ENCODE data around the gene TMEM145. TPM values are rescaled to one million over a fixed set of nuclear protein-coding genes. Genes with fewer than 3 reads are reported as not detected.

TMEM145 gene
- total and polyA plus RNA-seq, 5 donors from 2014 or later: not detected

DNA sequence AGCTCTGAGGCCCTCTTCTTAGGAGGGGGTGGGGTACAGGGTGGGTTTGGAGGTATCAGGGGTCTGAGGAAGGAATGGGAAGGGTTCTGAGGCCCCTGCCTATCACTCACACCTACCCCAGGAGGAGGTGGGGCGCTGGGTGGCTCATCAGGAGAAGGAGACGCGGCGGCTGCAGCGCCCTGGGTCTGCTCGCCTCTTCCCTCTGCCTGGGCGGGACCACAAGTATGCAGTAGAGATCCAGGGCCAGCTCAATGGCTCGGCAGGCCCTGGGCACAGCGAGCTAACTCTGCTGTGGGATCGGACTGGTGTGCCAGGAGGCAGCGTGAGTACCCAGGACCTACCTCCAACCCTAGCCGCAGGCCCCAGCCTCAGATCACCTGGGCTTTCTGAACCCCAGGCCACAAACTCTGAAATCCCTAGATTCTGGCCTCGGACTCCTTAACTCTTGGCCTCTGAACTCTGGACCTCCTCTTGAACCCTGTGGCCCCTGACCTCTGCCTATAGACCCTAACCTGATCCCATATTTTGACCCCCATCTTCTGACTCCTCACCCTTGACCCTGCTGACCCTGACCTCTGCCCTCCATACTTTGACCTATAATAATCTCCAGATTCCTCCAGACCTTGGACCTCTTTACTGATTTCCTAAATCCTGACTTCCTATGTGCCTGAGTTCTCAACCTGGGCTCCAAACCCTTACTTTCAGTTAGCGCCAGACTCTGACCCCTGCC is 36.4 kb downstream of the TMEM145 start:
- no peak overlapping the region for H3K27ac ChIP-seq (ENCODE audit: insufficient read depth, low read length, poor library complexity, severe bottlenecking)
- H3K4me1 ChIP-seq (ENCODE audit: control insufficient read depth, insufficient read depth, low read length, poor library complexity, severe bottlenecking): no peaks in the 10 kb centered on the region
- Mint-ChIP-seq H3K9me3 (no peaks in the 10 kb centered on the region), H3K36me3 (peaks cover 21% of the 10 kb centered on the region), H3K4me1 (peaks cover 0 to 6% (median 0%) of the 10 kb centered on the region in 4 donors), H3K4me3 (no peak overlapping the region), H3K27me3 (no peaks in the 10 kb centered on the region), H3K27ac (peak overlapping the region in 1 of 3 donors; percentile 61)
- H3K9me3 ChIP-seq (ENCODE audit: control insufficient read depth in 2 of 2, low read length in 2 of 2): no peaks in the 10 kb centered on the region
- H3K4me3 ChIP-seq (ENCODE audit: low read depth, low read length): no peak overlapping the region
- H3K27me3 ChIP-seq (ENCODE audit: control insufficient read depth, insufficient read depth, low read length): no peaks in the 10 kb centered on the region
- no peaks in the 10 kb centered on the region for H3K36me3 ChIP-seq (ENCODE audit: control insufficient read depth, insufficient read depth, low read length)
- DNase-seq: no peak
- no peak for ATAC-seq (ENCODE audit: low read depth in 2 of 2)

DNA sequence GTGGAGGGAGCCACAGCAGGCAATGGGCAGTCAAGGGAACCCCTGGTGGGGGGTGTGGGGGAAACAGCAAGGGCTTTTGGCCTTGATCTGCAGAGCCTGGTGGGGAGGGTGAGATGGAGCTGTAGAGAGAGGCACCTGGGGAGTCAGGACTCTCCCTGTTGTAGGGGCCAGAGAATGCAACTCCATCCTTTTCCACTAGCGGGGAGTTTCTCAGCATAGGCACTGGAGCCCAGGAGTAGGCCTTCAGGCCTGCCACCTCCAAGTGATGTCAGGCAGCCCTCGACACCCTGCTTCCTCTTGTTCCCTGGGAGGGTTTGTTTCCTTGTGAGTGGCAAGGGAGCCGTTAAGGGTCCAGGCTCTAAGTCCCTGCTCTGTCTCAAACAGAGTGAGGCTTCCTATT is 37.3 kb downstream of the TMEM145 start:
- ATAC-seq (ENCODE audit: low read depth in 2 of 2) (no peak), DNase-seq (no peak)
- H3K4me1 Mint-ChIP-seq: peaks cover 0 to 6% (median 0%) of the 10 kb centered on the region in 4 donors
- H3K27me3 Mint-ChIP-seq: no peaks in the 10 kb centered on the region
- no peak overlapping the region for H3K4me3 ChIP-seq (ENCODE audit: low read depth, low read length)
- H3K4me1 ChIP-seq (ENCODE audit: control insufficient read depth, insufficient read depth, low read length, poor library complexity, severe bottlenecking): no peaks in the 10 kb centered on the region
- peaks cover 13% of the 10 kb centered on the region for H3K36me3 Mint-ChIP-seq
- H3K9me3 ChIP-seq (ENCODE audit: control insufficient read depth in 2 of 2, low read length in 2 of 2): no peaks in the 10 kb centered on the region
- H3K27ac ChIP-seq (ENCODE audit: insufficient read depth, low read length, poor library complexity, severe bottlenecking): no peak overlapping the region
- H3K4me3 Mint-ChIP-seq: no peak overlapping the region
- H3K27ac Mint-ChIP-seq: no peak overlapping the region
- H3K9me3 Mint-ChIP-seq: no peaks in the 10 kb centered on the region
- no peaks in the 10 kb centered on the region for H3K27me3 ChIP-seq (ENCODE audit: control insufficient read depth, insufficient read depth, low read length)
- no peaks in the 10 kb centered on the region for H3K36me3 ChIP-seq (ENCODE audit: control insufficient read depth, insufficient read depth, low read length)

DNA sequence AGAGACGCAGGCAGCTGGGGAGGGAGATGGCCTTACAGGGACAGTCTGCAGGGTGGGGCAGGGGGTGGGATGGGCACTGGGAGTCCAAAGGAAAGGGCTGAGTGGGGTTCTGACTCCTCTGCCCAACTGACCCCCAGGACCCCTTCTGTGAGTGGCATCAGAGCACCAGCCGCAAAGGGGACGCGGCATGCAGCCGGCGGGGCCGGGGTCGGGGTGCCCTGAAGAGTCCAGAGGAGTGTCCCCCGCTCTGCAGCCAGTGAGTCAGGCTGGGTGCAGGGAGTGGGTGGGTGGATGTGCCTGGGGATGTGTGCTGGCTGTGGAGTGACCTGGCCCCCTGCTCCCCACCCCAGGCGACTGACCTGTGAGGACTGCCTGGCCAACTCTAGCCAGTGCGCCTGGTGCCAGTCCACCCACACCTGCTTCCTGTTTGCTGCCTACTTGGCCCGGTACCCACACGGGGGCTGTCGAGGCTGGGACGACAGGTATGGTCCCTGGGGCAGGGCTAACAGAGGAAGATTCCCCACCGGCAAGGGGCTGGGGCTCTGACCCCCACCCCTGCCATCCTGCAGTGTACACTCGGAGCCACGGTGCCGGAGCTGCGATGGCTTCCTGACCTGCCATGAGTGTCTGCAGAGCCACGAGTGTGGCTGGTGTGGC is 38.1 kb downstream of the TMEM145 start:
- Mint-ChIP-seq H3K27ac (no peak overlapping the region), H3K27me3 (no peaks in the 10 kb centered on the region), H3K4me3 (no peak overlapping the region), H3K36me3 (peaks cover 12% of the 10 kb centered on the region), H3K9me3 (no peaks in the 10 kb centered on the region), H3K4me1 (peaks cover 0 to 6% (median 0%) of the 10 kb centered on the region in 4 donors)
- H3K27me3 ChIP-seq (ENCODE audit: control insufficient read depth, insufficient read depth, low read length): no peaks in the 10 kb centered on the region
- ATAC-seq (ENCODE audit: low read depth in 2 of 2): no peak
- no peak overlapping the region for H3K27ac ChIP-seq (ENCODE audit: insufficient read depth, low read length, poor library complexity, severe bottlenecking)
- no peaks in the 10 kb centered on the region for H3K36me3 ChIP-seq (ENCODE audit: control insufficient read depth, insufficient read depth, low read length)
- no peak for DNase-seq
- H3K9me3 ChIP-seq (ENCODE audit: control insufficient read depth in 2 of 2, low read length in 2 of 2): no peaks in the 10 kb centered on the region
- H3K4me3 ChIP-seq (ENCODE audit: low read depth, low read length): no peak overlapping the region
- H3K4me1 ChIP-seq (ENCODE audit: control insufficient read depth, insufficient read depth, low read length, poor library complexity, severe bottlenecking): no peaks in the 10 kb centered on the region

DNA sequence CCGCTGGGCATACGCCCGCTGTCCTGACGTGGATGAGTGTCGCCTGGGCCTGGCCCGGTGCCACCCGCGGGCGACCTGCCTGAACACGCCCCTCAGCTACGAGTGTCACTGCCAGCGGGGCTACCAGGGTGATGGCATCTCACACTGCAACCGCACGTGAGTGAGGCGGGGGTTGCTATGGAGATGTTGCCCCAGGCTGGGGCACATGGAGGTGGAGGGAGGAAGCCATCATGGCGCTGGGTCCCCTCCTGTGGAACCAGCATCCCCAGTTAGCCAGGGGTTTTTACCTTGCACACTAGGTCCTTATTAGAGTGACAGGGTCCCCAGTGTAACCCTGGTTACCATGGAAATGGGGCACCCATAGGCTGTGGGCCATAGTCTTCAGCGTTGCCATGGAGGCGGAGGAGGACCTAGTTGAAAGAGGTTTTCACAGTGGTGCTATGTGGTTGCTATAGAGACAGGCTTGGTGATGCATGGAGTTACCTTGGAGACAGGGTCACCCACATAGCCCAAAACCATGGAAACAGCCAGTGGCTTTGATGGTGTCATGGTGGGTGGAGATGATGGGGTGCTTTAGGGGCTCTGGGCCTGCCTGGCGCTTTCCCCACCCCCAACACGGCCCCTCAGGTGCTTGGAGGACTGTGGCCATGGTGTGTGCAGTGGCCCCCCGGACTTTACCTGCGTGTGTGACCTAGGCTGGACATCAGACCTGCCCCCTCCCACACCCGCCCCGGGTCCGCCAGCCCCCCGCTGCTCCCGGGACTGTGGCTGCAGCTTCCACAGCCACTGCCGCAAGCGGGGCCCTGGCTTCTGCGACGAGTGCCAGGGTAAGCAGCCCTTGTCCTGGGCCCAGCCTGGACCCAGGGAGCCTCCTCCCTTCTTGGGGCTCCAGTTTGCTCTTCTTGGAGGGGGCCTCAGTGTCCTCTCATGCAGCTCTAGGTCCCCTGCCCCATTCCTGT is 39.5 kb downstream of the TMEM145 start:
- DNase-seq (no peak), ATAC-seq (ENCODE audit: low read depth in 2 of 2) (no peak)
- Mint-ChIP-seq H3K36me3 (peaks cover 12% of the 10 kb centered on the region), H3K27me3 (no peaks in the 10 kb centered on the region), H3K9me3 (no peaks in the 10 kb centered on the region), H3K4me3 (no peak overlapping the region), H3K4me1 (peaks cover 0 to 3% (median 0%) of the 10 kb centered on the region in 4 donors), H3K27ac (no peak overlapping the region)
- no peak overlapping the region for H3K27ac ChIP-seq (ENCODE audit: insufficient read depth, low read length, poor library complexity, severe bottlenecking)
- no peaks in the 10 kb centered on the region for H3K27me3 ChIP-seq (ENCODE audit: control insufficient read depth, insufficient read depth, low read length)
- no peaks in the 10 kb centered on the region for H3K9me3 ChIP-seq (ENCODE audit: control insufficient read depth in 2 of 2, low read length in 2 of 2)
- no peaks in the 10 kb centered on the region for H3K36me3 ChIP-seq (ENCODE audit: control insufficient read depth, insufficient read depth, low read length)
- H3K4me3 ChIP-seq (ENCODE audit: low read depth, low read length): no peak overlapping the region
- no peaks in the 10 kb centered on the region for H3K4me1 ChIP-seq (ENCODE audit: control insufficient read depth, insufficient read depth, low read length, poor library complexity, severe bottlenecking)

DNA sequence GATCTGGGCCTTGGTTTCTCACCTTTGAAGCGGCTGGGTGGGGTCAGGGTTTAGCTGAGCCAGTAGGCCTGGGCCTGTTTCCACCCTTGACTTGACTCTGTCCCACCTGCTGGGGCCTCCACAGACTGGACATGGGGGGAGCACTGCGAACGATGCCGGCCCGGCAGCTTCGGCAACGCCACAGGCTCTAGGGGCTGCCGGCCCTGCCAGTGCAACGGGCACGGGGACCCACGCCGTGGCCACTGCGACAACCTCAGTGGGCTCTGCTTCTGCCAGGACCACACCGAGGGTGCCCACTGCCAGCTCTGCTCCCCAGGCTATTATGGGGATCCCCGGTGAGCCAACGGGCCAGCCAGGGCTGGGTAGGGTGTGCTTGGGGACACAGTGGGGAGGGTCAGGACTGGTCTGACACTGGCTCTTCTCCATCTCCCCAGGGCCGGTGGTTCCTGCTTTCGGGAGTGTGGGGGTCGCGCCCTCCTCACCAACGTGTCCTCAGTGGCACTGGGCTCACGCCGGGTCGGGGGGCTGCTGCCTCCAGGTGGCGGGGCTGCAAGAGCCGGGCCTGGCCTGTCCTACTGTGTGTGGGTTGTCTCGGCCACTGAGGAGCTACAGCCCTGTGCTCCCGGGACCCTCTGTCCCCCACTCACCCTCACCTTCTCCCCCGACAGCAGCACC is 40.4 kb downstream of the TMEM145 start:
- DNase-seq (no peak), ATAC-seq (ENCODE audit: low read depth in 2 of 2) (no peak)
- no peaks in the 10 kb centered on the region for H3K27me3 ChIP-seq (ENCODE audit: control insufficient read depth, insufficient read depth, low read length)
- Mint-ChIP-seq H3K9me3 (no peaks in the 10 kb centered on the region), H3K4me3 (no peak overlapping the region), H3K4me1 (peaks cover 0 to 3% (median 0%) of the 10 kb centered on the region in 4 donors), H3K36me3 (peaks cover 12% of the 10 kb centered on the region), H3K27me3 (no peaks in the 10 kb centered on the region), H3K27ac (peak overlapping the region in 1 of 3 donors; percentile 57)
- H3K9me3 ChIP-seq (ENCODE audit: control insufficient read depth in 2 of 2, low read length in 2 of 2): no peaks in the 10 kb centered on the region
- H3K4me1 ChIP-seq (ENCODE audit: control insufficient read depth, insufficient read depth, low read length, poor library complexity, severe bottlenecking): no peaks in the 10 kb centered on the region
- H3K27ac ChIP-seq (ENCODE audit: insufficient read depth, low read length, poor library complexity, severe bottlenecking): no peak overlapping the region
- H3K4me3 ChIP-seq (ENCODE audit: low read depth, low read length): no peak overlapping the region
- no peaks in the 10 kb centered on the region for H3K36me3 ChIP-seq (ENCODE audit: control insufficient read depth, insufficient read depth, low read length)

DNA sequence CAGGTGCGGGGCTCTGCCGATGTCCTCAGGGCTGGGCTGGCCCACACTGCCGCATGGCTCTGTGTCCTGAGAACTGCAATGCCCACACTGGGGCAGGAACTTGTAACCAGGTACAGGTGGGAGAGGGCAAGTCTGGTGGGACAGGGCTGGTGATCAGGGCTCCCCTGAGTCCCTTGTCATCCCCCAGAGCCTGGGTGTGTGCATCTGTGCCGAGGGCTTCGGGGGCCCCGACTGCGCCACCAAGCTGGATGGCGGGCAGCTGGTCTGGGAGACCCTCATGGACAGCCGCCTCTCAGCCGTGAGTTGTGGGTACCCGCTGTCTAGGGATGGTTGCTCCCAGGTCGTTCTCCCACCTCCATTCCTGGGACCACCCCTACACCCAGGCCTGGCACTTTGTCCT is 42.8 kb downstream of the TMEM145 start:
- no peak overlapping the region for H3K27ac Mint-ChIP-seq
- Histone ChIP-seq H3K27me3 (ENCODE audit: control insufficient read depth, insufficient read depth, low read length) (no peaks in the 10 kb centered on the region), H3K4me3 (ENCODE audit: low read depth, low read length) (no peak overlapping the region), H3K9me3 (ENCODE audit: control insufficient read depth in 2 of 2, low read length in 2 of 2) (no peaks in the 10 kb centered on the region), H3K36me3 (ENCODE audit: control insufficient read depth, insufficient read depth, low read length) (no peaks in the 10 kb centered on the region), H3K4me1 (ENCODE audit: control insufficient read depth, insufficient read depth, low read length, poor library complexity, severe bottlenecking) (no peaks in the 10 kb centered on the region), H3K27ac (ENCODE audit: insufficient read depth, low read length, poor library complexity, severe bottlenecking) (no peak overlapping the region)
- H3K4me1 Mint-ChIP-seq: peaks cover 0 to 3% (median 0%) of the 10 kb centered on the region in 4 donors
- no peak overlapping the region for H3K4me3 Mint-ChIP-seq
- no peaks in the 10 kb centered on the region for H3K9me3 Mint-ChIP-seq
- H3K36me3 Mint-ChIP-seq: peaks cover 13% of the 10 kb centered on the region
- ATAC-seq (ENCODE audit: low read depth in 2 of 2) (no peak), DNase-seq (no peak)
- no peaks in the 10 kb centered on the region for H3K27me3 Mint-ChIP-seq

DNA sequence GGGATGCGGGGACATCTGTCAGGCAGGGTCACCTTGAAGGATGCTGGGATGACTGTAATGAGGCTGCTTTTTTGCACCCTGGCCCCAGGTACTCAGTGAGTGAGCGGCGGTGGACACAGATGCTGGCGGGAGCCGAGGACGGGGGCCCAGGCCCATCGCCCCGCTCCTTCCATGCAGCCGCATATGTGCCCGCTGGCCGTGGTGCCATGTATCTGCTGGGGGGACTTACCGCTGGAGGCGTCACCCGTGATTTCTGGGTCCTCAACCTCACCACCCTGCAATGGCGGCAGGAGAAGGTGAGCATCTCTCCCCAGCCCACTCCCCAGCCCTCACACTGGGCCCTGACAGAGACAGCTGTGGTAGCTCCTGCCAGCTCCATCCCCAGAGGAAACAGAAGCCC is 43.6 kb downstream of the TMEM145 start:
- H3K9me3 ChIP-seq (ENCODE audit: control insufficient read depth in 2 of 2, low read length in 2 of 2): no peaks in the 10 kb centered on the region
- no peak overlapping the region for H3K27ac ChIP-seq (ENCODE audit: insufficient read depth, low read length, poor library complexity, severe bottlenecking)
- no peak overlapping the region for H3K27ac Mint-ChIP-seq
- ATAC-seq (ENCODE audit: low read depth in 2 of 2) (no peak), DNase-seq (no peak)
- no peaks in the 10 kb centered on the region for H3K36me3 ChIP-seq (ENCODE audit: control insufficient read depth, insufficient read depth, low read length)
- H3K4me3 ChIP-seq (ENCODE audit: low read depth, low read length): no peak overlapping the region
- no peaks in the 10 kb centered on the region for H3K9me3 Mint-ChIP-seq
- peaks cover 0 to 3% (median 0%) of the 10 kb centered on the region in 4 donors for H3K4me1 Mint-ChIP-seq
- H3K27me3 ChIP-seq (ENCODE audit: control insufficient read depth, insufficient read depth, low read length): no peaks in the 10 kb centered on the region
- no peak overlapping the region for H3K4me3 Mint-ChIP-seq
- H3K36me3 Mint-ChIP-seq: peaks cover 12% of the 10 kb centered on the region
- H3K4me1 ChIP-seq (ENCODE audit: control insufficient read depth, insufficient read depth, low read length, poor library complexity, severe bottlenecking): no peaks in the 10 kb centered on the region
- H3K27me3 Mint-ChIP-seq: no peaks in the 10 kb centered on the region
